K562 (cell line): ENCODE data around the gene ACTL7B. TPM values are rescaled to one million over a fixed set of nuclear protein-coding genes. Genes with fewer than 3 reads are reported as not detected.

Experiments
- ATAC-seq: fragments of 200-7000 bp; cut with Tn5 transposase; 3 replicates; pipeline ENCODE4 v1.9.1; 2020; ENCODE audit warnings: moderate library complexity
- BruUV-seq: library from RNA; stranded (reverse); fragments of 400-500 nt; replicated peaks from 2 replicates; lab custom pipeline; 2021; lab: Mats Ljungman, UMichigan
- CTCF ChIA-PET: fragments of 300-600 bp; formaldehyde crosslinking; extraction: SDS; loops from one replicate; lab custom pipeline; 2021; ENCODE audit warnings: low intra/inter-chr PET ratio; lab: Yijun Ruan, JAX
- POLR2A ChIA-PET: fragments of 300-600, 350-650 bp; sonication (Branson Sonifier 250); formaldehyde crosslinking; extraction: SDS; loops from one replicate; lab custom pipeline; 2021; ENCODE audit warnings: antibody characterized with exemption, inconsistent platforms; lab: Yijun Ruan, JAX
- DNase-seq, 4 experiments: peaks; one replicate each; pipeline versions ENCODE4 v3.0.0 to v3.0.0-alpha.2; 2011 to 2018; ENCODE audit warnings: low spot score in 3 of 4, mixed read lengths in 3 of 4; ENCODE audit errors: extremely low read depth in 1 of 4
- FAIRE-seq: peaks from 2 replicates; lab custom pipeline; 2011; peaks lifted over from hg19 to GRCh38; lab: Jason Lieb, UNC
- H2AFZ ChIP-seq: 2 replicates; pipeline ENCODE4 v1.6.0; 2011; ENCODE audit warnings: low read depth, low read length, control low read depth, inconsistent platforms
- H3K27ac ChIP-seq: fragments of 200-600 bp; 3 replicates; pipeline ENCODE4 v1.8.0; 2011; ENCODE audit warnings: low read depth, mild to moderate bottlenecking, control low read depth, inconsistent platforms, low read length, moderate library complexity, mixed read lengths; ENCODE audit errors: extremely low read depth
- H3K27me3 ChIP-seq, 2 experiments: fragments of 300-600 bp in 1 of 2; 2 replicates in 1 of 2; 3 replicates in 1 of 2; pipeline versions ENCODE4 v1.6.0 to v1.8.0; 2011; ENCODE audit warnings: inconsistent platforms in 2 of 2, low read length in 2 of 2, mild to moderate bottlenecking in 1 of 2, mixed read lengths in 1 of 2, moderate library complexity in 1 of 2; ENCODE audit not compliant: control insufficient read depth in 2 of 2, insufficient read depth in 2 of 2
- H3K36me3 ChIP-seq: fragments of 300-600 bp; 3 replicates; pipeline ENCODE4 v1.8.0; 2011; ENCODE audit warnings: mild to moderate bottlenecking, low read length, inconsistent platforms; ENCODE audit not compliant: control insufficient read depth, insufficient read depth
- H3K4me1 ChIP-seq, 2 experiments: fragments of 200-600 bp in 1 of 2; replicated peaks in 1 of 2; 2 replicates in 1 of 2; 3 replicates in 1 of 2; pipeline versions ENCODE4 v1.5.1 to v1.8.0; 2011; ENCODE audit warnings: inconsistent platforms in 2 of 2, low read length in 2 of 2, mild to moderate bottlenecking in 1 of 2, mixed read lengths in 1 of 2, moderate library complexity in 1 of 2; ENCODE audit not compliant: control insufficient read depth in 2 of 2, insufficient read depth in 2 of 2
- H3K4me2 ChIP-seq: 2 replicates; pipeline ENCODE4 v1.6.1; 2011; ENCODE audit warnings: low read length, control low read depth, inconsistent platforms, mixed read lengths; ENCODE audit not compliant: insufficient read depth
- H3K4me3 ChIP-seq: fragments of 200-600 bp; sonication (generic), shearing (Covaris generic); 2 replicates; pipeline ENCODE4 v1.5.1; 2016; ENCODE audit warnings: control low read depth, inconsistent platforms
- H3K79me2 ChIP-seq: fragments of 200-600 bp; 3 replicates; pipeline ENCODE4 v1.8.0; 2011; ENCODE audit warnings: low read length, inconsistent platforms; ENCODE audit not compliant: control insufficient read depth, insufficient read depth
- H3K9ac ChIP-seq, 2 experiments: 2 replicates each; pipeline versions ENCODE4 v1.6.0 to v1.6.1; 2011; ENCODE audit warnings: low read depth in 2 of 2, low read length in 2 of 2, control low read depth in 1 of 2, inconsistent platforms in 1 of 2, mild to moderate bottlenecking in 1 of 2, mixed read lengths in 1 of 2; ENCODE audit not compliant: insufficient read depth in 1 of 2
- H3K9me1 ChIP-seq: one replicate; pipeline ENCODE4 v1.6.0; 2011; ENCODE audit warnings: inconsistent platforms, mild to moderate bottlenecking, low read length, moderate library complexity; ENCODE audit not compliant: control insufficient read depth, insufficient read depth
- H3K9me3 ChIP-seq: replicated peaks from 2 replicates; pipeline ENCODE4 v1.5.1; 2011; ENCODE audit warnings: low read depth, low read length, inconsistent platforms; ENCODE audit not compliant: control insufficient read depth, insufficient read depth
- H4K20me1 ChIP-seq: replicated peaks from 2 replicates; pipeline ENCODE4 v1.6.1; 2011; ENCODE audit warnings: low read length, inconsistent platforms, mixed read lengths; ENCODE audit not compliant: control insufficient read depth, insufficient read depth
- FOSL1 ChIP-seq: fragments of 200-800 bp; sonication (Bioruptor generic); conservative IDR thresholded peaks from 2 replicates; pipeline ENCODE4 v1.6.1; 2016; ENCODE audit warnings: missing genetic modification characterization, missing compliant biosample characterization
- FOXP1 ChIP-seq: sonication (generic); formaldehyde crosslinking; IDR thresholded peaks from 2 replicates; pipeline ENCODE4 v1.8.0; 2022; ENCODE audit warnings: mild to moderate bottlenecking, missing genetic modification reagents
- GTF2E2 ChIP-seq: fragments of 200-800 bp; sonication (Bioruptor generic); IDR thresholded peaks from 2 replicates; pipeline ENCODE4 v1.6.1; 2016; ENCODE audit warnings: missing genetic modification characterization, missing compliant biosample characterization
- KDM4B ChIP-seq, 2 experiments: fragments of 450-650 bp in 1 of 2; sonication (generic) in 1 of 2; IDR thresholded peaks; 2 replicates each; pipeline ENCODE4 v1.6.1; 2016 to 2017; ENCODE audit warnings: borderline replicate concordance in 2 of 2, antibody characterized with exemption in 1 of 2, low read depth in 1 of 2, mild to moderate bottlenecking in 1 of 2
- KLF1 ChIP-seq: fragments of 450-650 bp; IDR thresholded peaks from 2 replicates; pipeline ENCODE4 v1.6.1; 2016; ENCODE audit warnings: missing genetic modification characterization, missing compliant biosample characterization
- LARP7 ChIP-seq: fragments of 450-650 bp; IDR thresholded peaks from 2 replicates; pipeline ENCODE4 v1.6.1; 2016
- MNT ChIP-seq, 2 experiments: fragments of 450-650 bp; conservative IDR thresholded peaks; 2 replicates each; pipeline ENCODE4 v1.6.1; 2017; ENCODE audit warnings: mild to moderate bottlenecking in 2 of 2, moderate library complexity in 2 of 2
- PTRF ChIP-seq: fragments of 450-650 bp; IDR thresholded peaks from 2 replicates; pipeline ENCODE4 v1.6.1; 2016; ENCODE audit warnings: mild to moderate bottlenecking, missing genetic modification characterization, missing compliant biosample characterization
- SMARCA4 ChIP-seq: fragments of 450-650 bp; IDR thresholded peaks from 2 replicates; pipeline ENCODE4 v1.6.1; 2016
- SRSF3 ChIP-seq: fragments of 200-400 bp; formaldehyde crosslinking; IDR thresholded peaks from 2 replicates; pipeline ENCODE4 v1.6.1; 2016; ENCODE audit warnings: mild to moderate bottlenecking, low read length, moderate library complexity; ENCODE audit not compliant: insufficient read depth
- TAF1 ChIP-seq: IDR thresholded peaks from 2 replicates; pipeline ENCODE4 v1.6.1; 2011; ENCODE audit warnings: mild to moderate bottlenecking, low read length, moderate library complexity; ENCODE audit not compliant: insufficient read depth, control insufficient read depth, severe bottlenecking; ENCODE audit errors: extremely low read depth
- TAF9B ChIP-seq: fragments of 450-650 bp; IDR thresholded peaks from 2 replicates; pipeline ENCODE4 v1.6.1; 2018; ENCODE audit warnings: mild to moderate bottlenecking; ENCODE audit not compliant: partially characterized antibody
- XRCC5 ChIP-seq: fragments of 200-400 bp; formaldehyde crosslinking; IDR thresholded peaks from 2 replicates; pipeline ENCODE4 v1.6.1; 2017; ENCODE audit warnings: low read depth, mild to moderate bottlenecking, low read length
- ZBED1 ChIP-seq: IDR thresholded peaks from 2 replicates; pipeline ENCODE4 v1.6.1; 2014
- ZHX1 ChIP-seq: fragments of 150-350 bp; conservative IDR thresholded peaks from 2 replicates; pipeline ENCODE4 v1.6.1; 2014; ENCODE audit warnings: low read length
- ZNF124 ChIP-seq: sonication (generic); formaldehyde crosslinking; IDR thresholded peaks from 2 replicates; pipeline ENCODE4 v1.8.1; 2022; ENCODE audit warnings: missing genetic modification reagents
- ZNF184 ChIP-seq: sonication (generic); formaldehyde crosslinking; IDR thresholded peaks from 2 replicates; pipeline ENCODE4 v1.5.0; 2020; ENCODE audit warnings: missing genetic modification reagents
- WGBS: fragments of 100-300 bp; shearing (Covaris generic); methylation state at CpG from one replicate; pipeline ENCODE4 v1.1.6; 2016; ENCODE audit warnings: low coverage, mixed read lengths; ENCODE audit not compliant: insufficient coverage; ENCODE audit errors: missing lambda C conversion rate; 5-methylcytosine and 5-hydroxymethylcytosine counted together
- in situ Hi-C: fragments of 300-500 bp; cut with MboI; formaldehyde crosslinking; loops from 4 replicates; pipeline ENCODE4 v1.15.0; 2018; ENCODE audit warnings: inconsistent platforms, mixed read lengths
- intact Hi-C: fragments of 100-400 bp; cut with micrococcal nuclease; formaldehyde crosslinking; loops from 2 replicates; pipeline ENCODE4 v1.14.2; 2022
- polyA plus RNA-seq, 8 experiments: library from polyadenylated mRNA; depleted of rRNA in 4 of 8; stranded (reverse) in 5 of 8; unstranded in 3 of 8; fragments of >200 nt; fragmentation: Nextera tagmentation in 2 of 8; fragmentation: Illumina TruSeq in 1 of 8; extraction: Ambion mirVana in 2 of 8; extraction: Trizol in 1 of 8; gene quantifications; 2 replicates each; pipeline versions ENCODE4 v1.2.1 to v1.2.3, GENCODE V29; 2011 to 2014; ENCODE audit warnings: inconsistent platforms in 1 of 8, missing spikeins in 1 of 8
- total RNA-seq, 7 experiments: library from RNA; depleted of rRNA in 6 of 7; stranded (reverse); fragments of >200 nt in 6 of 7; fragmentation: Illumina TruSeq in 2 of 7; extraction: Trizol in 2 of 7; gene quantifications; 2 replicates each; pipeline versions ENCODE4 v1.2.1 to v1.2.3, GENCODE V29; 2011 to 2021; ENCODE audit warnings: low replicate concordance in 1 of 7
- TF ChIP-seq, protein P1 (sequence below): fragments of 450-650 bp; IDR thresholded peaks from 2 replicates; pipeline ENCODE4 v1.6.1; 2017; ENCODE audit warnings: antibody characterized with exemption

Gene ACTL7B
- total and polyA plus RNA-seq, 9 of the 15 experiments (the other 6 are each of a cell fraction or from before 2014, with no cell fraction given) = not detected

DNA sequence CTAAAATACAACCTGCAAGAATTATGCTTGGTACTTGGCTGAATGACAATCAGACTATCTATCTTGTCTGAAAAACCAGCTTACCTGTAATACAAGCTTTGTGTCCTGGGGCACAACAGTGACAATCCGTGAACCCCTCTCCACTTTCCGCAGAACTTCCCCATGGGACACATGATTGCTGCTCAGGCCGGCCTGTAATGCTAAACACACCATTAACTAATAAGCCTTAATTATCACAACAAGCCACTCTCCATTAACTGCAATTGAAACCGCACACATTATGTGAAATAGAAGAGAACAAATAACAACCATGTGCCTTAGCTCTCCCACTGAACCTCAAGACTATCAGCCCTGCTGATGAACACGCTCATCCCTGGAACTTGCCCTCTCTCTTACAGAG is 44.4 kb upstream of the ACTL7B start:
- Histone ChIP-seq H3K9ac (no peak overlapping the region), H3K9me1 (no peaks in the 10 kb centered on the region), H3K27ac (no peak overlapping the region), H3K4me2 (no peak overlapping the region), H3K27me3 (no peaks in the 10 kb centered on the region), H3K4me3 (no peak overlapping the region), H3K9me3 (no peaks in the 10 kb centered on the region), H3K4me1 (peaks cover 0 to 12% of the 10 kb centered on the region in 2 experiments; a peak in 3 of 5 replicates), H2AFZ (no peak overlapping the region), H4K20me1 (no peaks in the 10 kb centered on the region), H3K79me2 (no peaks in the 10 kb centered on the region), H3K36me3 (peaks cover 88% of the 10 kb centered on the region)
- TF ChIP-seq ZHX1 (no peak), TAF1 (no peak), TAF9B (no peak), FOSL1 (tag) (no peak), FOXP1 (no peak), XRCC5 (no peak), ZNF124 (CRISPR knock-in tag) (no peak), KLF1 (tag) (no peak), LARP7 (no peak), GTF2E2 (tag) (no peak), KDM4B (IDR thresholded peaks at IDR 0.05; ENCODE audit: borderline replicate concordance in 2 of 2, low read depth in 1 of 2) (no peak), ZBED1 (no peak), ZNF184 (CRISPR knock-in tag) (no peak), MNT (conservative IDR thresholded peaks at IDR 0.05) (no peak), SRSF3 (no peak), SMARCA4 (no peak), PTRF (tag) (no peak)
- TF ChIP-seq, protein P1, sequence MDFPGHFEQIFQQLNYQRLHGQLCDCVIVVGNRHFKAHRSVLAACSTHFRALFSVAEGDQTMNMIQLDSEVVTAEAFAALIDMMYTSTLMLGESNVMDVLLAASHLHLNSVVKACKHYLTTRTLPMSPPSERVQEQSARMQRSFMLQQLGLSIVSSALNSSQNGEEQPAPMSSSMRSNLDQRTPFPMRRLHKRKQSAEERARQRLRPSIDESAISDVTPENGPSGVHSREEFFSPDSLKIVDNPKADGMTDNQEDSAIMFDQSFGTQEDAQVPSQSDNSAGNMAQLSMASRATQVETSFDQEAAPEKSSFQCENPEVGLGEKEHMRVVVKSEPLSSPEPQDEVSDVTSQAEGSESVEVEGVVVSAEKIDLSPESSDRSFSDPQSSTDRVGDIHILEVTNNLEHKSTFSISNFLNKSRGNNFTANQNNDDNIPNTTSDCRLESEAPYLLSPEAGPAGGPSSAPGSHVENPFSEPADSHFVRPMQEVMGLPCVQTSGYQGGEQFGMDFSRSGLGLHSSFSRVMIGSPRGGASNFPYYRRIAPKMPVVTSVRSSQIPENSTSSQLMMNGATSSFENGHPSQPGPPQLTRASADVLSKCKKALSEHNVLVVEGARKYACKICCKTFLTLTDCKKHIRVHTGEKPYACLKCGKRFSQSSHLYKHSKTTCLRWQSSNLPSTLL = no peak
- POLR2A ChIA-PET = interaction anchor here (0.6 to 2.0 kb wide), 2 partner anchors 10 to 1503 kb away, joined by 3 to 8 read pairs; no protein-coding TSS in a partner anchor
- DNase-seq (no peak), FAIRE-seq (no peak), ATAC-seq (no peak)
- no TSS peak for BruUV-seq
- 98% methylated on average over 5 of the region's 5 CpGs for WGBS
- CTCF ChIA-PET = no interaction called here
- in situ Hi-C loops (no loop called here), intact Hi-C loops (no loop called here)
